Lung (tissue), 12 donors: ENCODE results near the gene KIAA1217. TPM values are rescaled to one million over a fixed set of nuclear protein-coding genes. Genes with fewer than 3 reads are reported as not detected.

Source experiments
- ATAC-seq: fragments of 200-7000 bp; cut with Tn5 transposase; one replicate; pipeline ENCODE4 v1.9.1; 2020; ENCODE audit warnings: moderate number of reproducible peaks; ENCODE audit not compliant: insufficient read depth, low FRiP score
- DNase-seq, 3 donors: peaks; one replicate each; pipeline ENCODE4 v3.0.0-alpha.2; 2013 to 2017
- H3K27ac ChIP-seq, 2 donors: one replicate each; pipeline ENCODE4 v1.5.1; 2013; ENCODE audit warnings: mild to moderate bottlenecking in 2 of 2, moderate library complexity in 2 of 2, control low read depth in 1 of 2, inconsistent platforms in 1 of 2, low read depth in 1 of 2, low read length in 1 of 2
- H3K27me3 ChIP-seq, 3 donors: one replicate each; pipeline ENCODE4 v1.5.1; 2013; ENCODE audit warnings: low read length in 2 of 3; ENCODE audit not compliant: control insufficient read depth in 3 of 3, insufficient read depth in 3 of 3
- H3K36me3 ChIP-seq, 4 donors: one replicate each; pipeline ENCODE4 v1.5.1; 2013; ENCODE audit warnings: low read length in 4 of 4, mild to moderate bottlenecking in 1 of 4, moderate library complexity in 1 of 4; ENCODE audit not compliant: control insufficient read depth in 4 of 4, insufficient read depth in 4 of 4
- H3K4me1 ChIP-seq, 5 donors: one replicate each; pipeline ENCODE4 v1.5.1; 2013; ENCODE audit warnings: low read length in 5 of 5, mild to moderate bottlenecking in 2 of 5, moderate library complexity in 1 of 5; ENCODE audit not compliant: control insufficient read depth in 5 of 5, insufficient read depth in 5 of 5
- H3K4me3 ChIP-seq: one replicate; pipeline ENCODE4 v1.5.1; 2013; ENCODE audit warnings: mild to moderate bottlenecking, control low read depth, moderate library complexity
- H3K9ac ChIP-seq, 2 donors: one replicate each; pipeline ENCODE4 v1.5.1; 2013; ENCODE audit warnings: low read length in 2 of 2, control low read depth in 1 of 2; ENCODE audit not compliant: insufficient read depth in 1 of 2
- H3K9me3 ChIP-seq, 4 donors: one replicate each; pipeline ENCODE4 v1.5.1; 2013; ENCODE audit warnings: low read length in 3 of 4, mild to moderate bottlenecking in 1 of 4, moderate library complexity in 1 of 4; ENCODE audit not compliant: control insufficient read depth in 4 of 4, insufficient read depth in 3 of 4
- CTCF ChIP-seq: IDR thresholded peaks from 2 replicates; pipeline ENCODE4 v1.5.1; 2012; ENCODE audit warnings: mild to moderate bottlenecking; ENCODE audit errors: control extremely low read depth, extremely low read depth
- WGBS, 2 donors: extraction: QIAGEN DNeasy Blood & Tissue Kit; methylation state at CpG; one replicate each; pipeline ENCODE4 v1.1.7; 2013; 5-methylcytosine and 5-hydroxymethylcytosine counted together
- polyA plus RNA-seq, 2 donors: library from polyadenylated mRNA; stranded (reverse); fragments of 200-250 nt; gene quantifications; one replicate each; pipeline ENCODE4 v1.2.1, GENCODE V29; 2013
- total RNA-seq, 2 donors: library from RNA; depleted of rRNA in 1 of 2; stranded (reverse); fragments of >200 nt in 1 of 2; gene quantifications; one replicate each; pipeline ENCODE4 v1.2.1, GENCODE V29; 2014 to 2021
- donor health status: control.
- donor health status: control.
- donor health status: Bipolar disorder and iron deficiency.
- donor health status: healthy.
- donor health status: DM: yes; HTN: yes; CAD: no.

Gene KIAA1217
- total and polyA plus RNA-seq, 4 donors: 5.5 to 58.6 (median 24.1) TPM

GRCh38 chr10:24571870-24572450 is 363.0 kb downstream of the KIAA1217 start:
- Histone ChIP-seq H3K4me1 (peaks cover 0 to 2% (median 0%) of the 10 kb centered on the region in 5 donors), H3K9ac (no peak overlapping the region), H3K36me3 (no peaks in the 10 kb centered on the region), H3K27me3 (no peaks in the 10 kb centered on the region), H3K27ac (no peak overlapping the region), H3K4me3 (no peak overlapping the region), H3K9me3 (no peaks in the 10 kb centered on the region)
- no peak for DNase-seq
- WGBS, 2 donors: 59 to 63% methylated on average over 7 of the region's 7 CpGs
- TF ChIP-seq CTCF: no peak
- ATAC-seq: no peak

- ATAC-seq (no peak), DNase-seq (no peak)
- Histone ChIP-seq H3K4me1 (peaks cover 0 to 2% (median 0%) of the 10 kb centered on the region in 5 donors), H3K36me3 (no peaks in the 10 kb centered on the region), H3K27me3 (no peaks in the 10 kb centered on the region), H3K9me3 (no peaks in the 10 kb centered on the region), H3K9ac (no peak overlapping the region), H3K4me3 (no peak overlapping the region), H3K27ac (no peak overlapping the region)
- no peak for TF ChIP-seq CTCF
- 72 to 85% methylated on average over 9 of the region's 9 CpGs for WGBS, 2 donors
Observed at GRCh38 chr10:24574161-24574560, 365.2 kb downstream of the KIAA1217 start.

GRCh38 chr10:24574578-24575155 is 365.7 kb downstream of the KIAA1217 start:
- Histone ChIP-seq H3K27me3 (no peaks in the 10 kb centered on the region), H3K4me3 (no peak overlapping the region), H3K9ac (no peak overlapping the region), H3K4me1 (peaks cover 0 to 2% (median 0%) of the 10 kb centered on the region in 5 donors), H3K27ac (no peak overlapping the region), H3K9me3 (no peaks in the 10 kb centered on the region), H3K36me3 (no peaks in the 10 kb centered on the region)
- 87 to 89% methylated on average over 3 of the region's 3 CpGs for WGBS, 2 donors
- TF ChIP-seq CTCF: no peak
- ATAC-seq (no peak), DNase-seq (no peak)
